Measurements from ENCODE around the gene PDE4D.
"Not testable (repeated sequence)": the region's sequence is repeated elsewhere in the genome, so short reads cannot be mapped to it uniquely, and the experiment has no call there.

Gene PDE4D

DNA sequence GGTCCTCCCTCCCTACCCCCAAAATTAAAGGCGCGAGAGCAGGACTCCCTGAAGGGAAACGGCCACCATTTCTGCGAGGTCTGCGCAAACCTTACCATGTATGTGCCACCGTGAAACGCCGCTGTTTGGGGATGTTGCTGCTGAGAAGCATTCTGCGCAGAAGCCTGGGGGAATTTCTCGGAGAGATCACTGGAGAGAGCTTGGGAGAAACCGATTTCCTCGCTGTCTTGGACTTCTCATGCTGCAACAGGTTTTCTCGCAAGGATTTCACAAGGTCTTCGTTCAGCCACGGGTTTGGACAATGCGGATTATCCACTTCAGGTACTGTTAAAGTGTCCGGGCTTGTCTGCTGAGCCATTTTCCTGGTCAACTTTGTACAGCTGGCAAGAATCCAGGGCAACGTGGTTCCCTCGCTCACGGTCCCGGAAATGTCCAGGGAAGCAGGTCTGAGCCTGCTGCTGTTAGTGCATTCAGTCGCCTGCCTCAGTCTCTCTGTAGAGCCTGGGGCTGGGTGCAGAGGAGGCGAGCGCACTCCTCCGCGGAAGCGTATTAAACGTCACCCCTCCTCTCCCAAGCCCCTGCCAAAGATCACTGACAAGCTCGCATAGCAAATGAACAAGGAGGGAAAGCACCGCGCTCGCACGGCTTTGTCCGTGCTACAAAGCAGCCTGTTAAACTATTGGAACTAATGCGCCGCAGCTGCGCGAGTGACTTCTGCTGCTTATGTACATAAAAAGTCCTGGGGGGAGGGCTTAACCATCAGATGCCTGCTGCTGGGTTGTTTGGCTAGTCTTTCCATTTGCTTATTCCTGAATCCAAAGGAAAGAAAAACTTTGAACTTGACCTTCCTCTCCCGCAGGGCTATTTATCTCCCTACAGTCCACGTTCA is 125.1 kb downstream of the PDE4D start:
- DNase-seq (ENCODE audit: low spot score) = no peak

DNA sequence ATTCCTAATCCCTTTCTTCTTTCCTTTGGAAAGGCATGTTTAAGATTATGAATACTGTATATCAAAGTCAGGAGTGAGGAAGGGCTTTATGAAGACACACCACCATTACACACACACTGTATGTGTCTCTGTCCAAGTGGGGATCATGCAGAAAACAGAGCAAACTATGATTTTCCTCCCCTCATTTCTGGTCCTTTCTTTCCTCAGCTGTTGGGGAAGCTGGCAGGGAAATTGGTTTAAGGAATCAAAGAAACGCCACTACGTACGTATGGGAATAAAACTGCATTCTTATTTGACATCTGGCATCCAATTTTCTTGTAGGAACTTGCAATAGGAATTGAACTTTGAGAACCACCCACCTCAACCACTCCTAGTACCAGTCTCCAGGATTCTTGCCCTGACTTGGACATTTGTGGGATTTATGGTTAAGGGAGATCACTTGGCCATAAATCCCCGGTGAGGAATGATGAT is 125.8 kb downstream of the PDE4D start:
- DNase-seq (ENCODE audit: low spot score) = no peak

DNA sequence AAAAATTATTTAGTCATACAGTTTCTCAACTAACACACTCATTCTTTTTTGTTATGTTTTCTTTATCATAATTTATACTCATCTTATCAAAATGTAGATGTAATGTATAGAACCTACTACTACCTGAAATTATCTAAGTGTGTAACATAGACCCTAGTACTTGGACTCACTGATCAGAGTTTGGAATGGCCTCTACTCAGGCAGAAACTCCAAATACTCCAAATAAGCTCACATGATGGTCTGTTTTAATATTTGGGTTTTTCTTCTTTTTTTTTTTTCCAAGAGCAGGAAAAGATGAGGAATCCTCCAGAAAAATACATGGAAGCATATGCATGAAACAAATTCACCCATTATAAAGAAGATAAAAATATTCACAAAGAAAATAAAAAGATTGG is 126.3 kb downstream of the PDE4D start:
- no peak for DNase-seq (ENCODE audit: low spot score)

DNA sequence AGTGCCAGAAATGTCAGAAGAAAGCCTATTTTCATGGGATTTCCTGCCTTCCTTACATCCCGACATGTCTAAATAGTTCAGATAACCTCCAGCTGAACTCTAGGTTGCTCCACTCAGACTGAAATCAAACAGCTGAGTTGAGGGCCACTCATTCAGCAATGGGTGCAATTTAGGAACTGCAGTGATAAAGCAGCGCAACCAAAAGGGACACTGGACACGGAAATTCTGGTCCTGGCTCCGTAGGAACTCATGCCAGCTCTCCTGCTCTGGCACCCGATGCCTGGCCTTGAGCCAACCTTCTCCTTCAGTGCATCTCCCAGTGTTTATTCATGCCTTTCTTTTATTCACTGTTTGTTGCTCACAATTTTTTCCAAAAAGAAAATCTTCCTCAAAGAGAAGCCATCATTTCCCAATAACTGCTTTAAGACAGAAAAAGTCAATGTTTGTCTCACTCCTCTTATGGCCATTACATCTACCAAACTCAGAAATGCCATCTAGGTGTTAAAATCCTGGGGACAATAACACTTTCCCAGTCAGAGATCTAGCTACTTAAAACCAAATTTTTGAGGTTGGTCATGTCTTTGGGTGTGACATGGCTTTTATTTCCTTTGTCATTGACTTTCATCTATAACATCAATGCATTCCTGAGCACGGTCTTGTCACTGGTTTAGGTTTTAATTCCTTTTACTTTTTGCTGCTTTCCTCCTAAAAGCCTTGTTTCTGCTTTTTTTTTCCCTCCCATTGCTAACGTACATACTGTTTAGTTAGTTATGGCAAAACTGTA is 126.9 kb downstream of the PDE4D start:
- DNase-seq (ENCODE audit: low spot score) = no peak

DNA sequence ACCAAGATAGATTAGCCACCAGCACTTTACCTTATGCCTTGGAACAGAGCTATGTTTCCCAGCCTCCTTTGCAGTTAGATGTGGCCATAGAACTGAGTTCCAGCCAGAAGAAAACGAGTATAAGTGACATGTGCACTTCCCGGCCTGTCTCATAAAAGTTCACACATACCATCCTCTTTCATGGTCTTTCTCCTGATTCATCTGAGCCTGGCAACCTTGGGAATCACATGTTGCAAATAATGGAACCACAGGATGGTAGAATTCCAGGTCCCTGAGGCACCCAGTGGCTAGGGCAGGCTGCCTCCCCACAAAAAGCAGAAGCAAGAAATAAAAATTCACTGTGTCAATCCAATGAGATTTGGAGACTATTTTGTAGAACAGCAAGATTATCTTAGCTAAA is 128.1 kb downstream of the PDE4D start:
- no peak for DNase-seq (ENCODE audit: low spot score)

DNA sequence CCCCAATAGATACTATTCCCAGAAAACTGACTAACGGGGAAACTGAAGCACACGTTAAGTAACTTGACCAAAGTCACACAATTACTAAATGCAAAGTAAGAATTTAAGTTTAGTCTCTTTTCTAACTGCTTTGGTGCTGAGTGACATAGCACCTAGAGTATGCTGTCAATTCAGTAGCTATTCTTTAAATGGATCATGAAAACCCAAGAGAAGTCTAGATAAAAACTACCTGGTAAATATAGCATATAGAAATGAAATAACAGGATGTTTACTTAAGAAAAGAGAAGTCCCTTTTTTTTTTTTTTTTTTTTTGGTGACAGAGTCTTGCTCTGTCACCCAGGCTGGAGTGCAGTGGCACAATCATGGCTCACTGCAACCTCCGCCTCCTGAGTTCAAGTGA is 129.2 kb downstream of the PDE4D start:
- no peak for DNase-seq (ENCODE audit: low spot score)

DNA sequence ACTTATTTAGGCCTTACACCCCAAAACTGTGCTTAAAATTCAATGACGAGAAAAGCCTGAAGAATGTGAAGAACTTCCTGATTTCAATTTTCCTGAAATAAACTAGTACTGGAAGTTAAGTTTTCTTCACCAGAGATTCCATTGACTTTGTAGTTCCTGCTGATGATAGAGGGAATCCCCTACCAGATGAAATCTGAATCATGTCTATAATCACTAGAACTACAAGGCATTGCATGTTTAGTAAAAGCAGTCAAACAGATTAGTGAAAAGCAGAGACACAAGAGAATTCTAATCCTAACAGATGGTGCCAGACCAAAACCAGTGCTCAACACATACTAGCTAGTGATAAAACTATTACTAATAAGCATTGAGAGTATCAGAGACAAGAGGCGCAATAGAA is 130.0 kb downstream of the PDE4D start:
- DNase-seq (ENCODE audit: low spot score) = no peak

DNA sequence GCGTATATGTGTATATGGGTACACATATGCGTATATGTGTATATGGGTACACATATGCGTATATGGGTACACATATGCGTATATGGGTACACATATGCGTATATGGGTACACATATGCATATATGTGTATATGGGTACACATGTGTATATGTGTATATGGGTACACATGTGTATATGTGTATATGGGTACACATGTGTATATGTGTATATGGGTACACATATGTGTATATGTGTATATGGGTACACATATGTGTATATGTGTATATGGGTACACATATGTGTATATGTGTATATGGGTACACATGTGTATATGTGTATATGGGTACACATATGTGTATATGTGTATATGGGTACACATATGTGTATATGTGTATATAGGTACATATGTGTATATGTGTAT is 131.3 kb downstream of the PDE4D start:
- DNase-seq (ENCODE audit: low spot score) = not testable (repeated sequence)

DNA sequence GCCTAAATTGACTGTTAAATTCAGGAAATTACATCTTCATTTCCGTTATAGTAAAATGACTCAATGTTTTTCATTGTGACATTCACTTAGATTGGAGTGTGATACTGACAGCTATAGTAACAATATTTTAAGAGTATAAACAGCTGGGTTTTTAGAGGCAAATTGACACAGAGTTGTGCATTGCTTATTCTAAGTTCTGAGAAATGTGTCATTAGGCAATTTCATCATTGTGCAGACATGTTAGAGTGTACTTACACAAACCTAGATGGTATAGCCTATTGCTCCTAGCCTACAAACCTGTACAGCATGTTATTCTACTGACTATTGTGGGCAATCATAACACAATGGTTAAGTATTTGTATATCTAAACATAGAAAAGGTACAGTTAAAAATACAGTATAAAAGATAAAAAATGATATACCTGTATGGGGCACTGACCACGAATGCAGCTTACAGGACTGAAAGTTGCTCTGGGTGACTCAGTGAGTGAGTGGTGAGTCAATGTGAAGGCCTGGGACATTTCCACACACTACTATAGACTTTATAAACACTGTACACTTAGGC is 132.7 kb downstream of the PDE4D start:
- DNase-seq (ENCODE audit: low spot score) = no peak

DNA sequence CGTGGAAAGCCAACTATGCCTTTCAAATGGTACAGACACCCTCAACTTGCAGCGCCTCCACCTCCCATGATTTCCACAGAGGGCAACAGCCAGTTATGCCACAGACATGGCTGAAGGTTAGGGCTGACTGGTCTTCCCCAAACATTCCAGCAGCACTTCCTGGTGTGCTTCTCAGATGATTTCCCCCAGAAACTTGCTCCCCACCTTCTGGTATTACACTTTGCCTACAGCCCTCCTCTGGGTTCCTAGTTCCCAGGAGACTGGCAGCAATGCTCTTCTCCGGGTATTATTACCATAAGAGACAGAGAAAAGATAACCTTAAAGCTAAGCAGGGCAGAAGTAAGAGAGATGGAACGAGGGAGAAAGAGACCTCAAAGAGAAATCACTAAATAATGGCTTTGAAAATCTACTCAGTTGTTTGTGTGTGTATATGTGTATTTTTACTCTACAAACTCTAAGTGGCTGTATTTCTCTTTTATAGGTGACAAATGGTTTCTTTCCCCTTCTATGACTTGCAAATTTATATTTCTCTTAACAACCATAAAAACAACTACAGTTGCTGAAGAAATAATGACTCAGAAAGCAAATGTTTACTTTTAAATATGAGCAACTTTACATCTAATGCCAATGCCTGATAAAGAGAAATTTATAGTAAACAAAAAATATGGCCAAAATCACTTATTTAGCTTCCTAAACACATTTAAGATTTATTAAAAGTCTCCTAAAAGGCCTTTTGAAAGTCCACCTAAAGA is 133.8 kb downstream of the PDE4D start:
- DNase-seq (ENCODE audit: low spot score) = no peak

DNA sequence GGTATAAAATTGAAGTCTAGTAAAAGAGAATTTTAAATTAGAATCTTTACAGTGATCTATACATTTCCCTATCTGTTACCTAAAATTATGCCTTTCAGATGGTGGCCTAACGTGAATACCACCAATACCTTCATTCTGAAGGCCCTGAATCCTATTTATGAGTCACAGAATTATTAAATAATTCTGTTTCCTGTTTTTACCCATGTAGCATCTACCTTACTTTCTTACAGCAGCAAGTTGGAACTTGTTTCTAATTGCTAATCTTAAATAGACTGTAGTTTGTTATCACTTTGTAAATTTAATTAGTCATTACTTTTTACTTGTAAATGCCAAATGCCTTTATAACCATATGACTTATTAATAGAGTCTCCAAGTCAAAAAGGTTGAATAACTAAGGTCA is 135.0 kb downstream of the PDE4D start:
- DNase-seq (ENCODE audit: low spot score) = no peak

DNA sequence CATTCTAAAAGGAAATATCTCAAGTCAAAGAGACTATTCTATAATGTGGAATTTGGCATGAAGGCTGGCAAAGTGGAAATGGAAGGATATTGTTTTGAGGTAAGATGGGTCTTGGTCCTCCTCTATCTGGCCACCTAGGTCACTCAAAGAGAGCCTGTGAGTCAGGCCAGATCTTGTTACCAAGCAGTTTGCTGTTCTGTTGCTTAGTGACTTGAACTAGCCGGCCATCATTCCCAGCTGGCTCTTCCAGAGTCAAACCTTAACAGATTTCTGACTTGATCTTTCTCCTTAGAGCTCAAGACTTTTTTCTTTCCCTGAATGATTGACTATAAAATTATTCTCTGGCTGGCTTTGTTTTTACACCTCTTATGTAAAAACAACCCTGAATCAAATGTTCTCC is 136.1 kb downstream of the PDE4D start:
- DNase-seq (ENCODE audit: low spot score) = no peak

DNA sequence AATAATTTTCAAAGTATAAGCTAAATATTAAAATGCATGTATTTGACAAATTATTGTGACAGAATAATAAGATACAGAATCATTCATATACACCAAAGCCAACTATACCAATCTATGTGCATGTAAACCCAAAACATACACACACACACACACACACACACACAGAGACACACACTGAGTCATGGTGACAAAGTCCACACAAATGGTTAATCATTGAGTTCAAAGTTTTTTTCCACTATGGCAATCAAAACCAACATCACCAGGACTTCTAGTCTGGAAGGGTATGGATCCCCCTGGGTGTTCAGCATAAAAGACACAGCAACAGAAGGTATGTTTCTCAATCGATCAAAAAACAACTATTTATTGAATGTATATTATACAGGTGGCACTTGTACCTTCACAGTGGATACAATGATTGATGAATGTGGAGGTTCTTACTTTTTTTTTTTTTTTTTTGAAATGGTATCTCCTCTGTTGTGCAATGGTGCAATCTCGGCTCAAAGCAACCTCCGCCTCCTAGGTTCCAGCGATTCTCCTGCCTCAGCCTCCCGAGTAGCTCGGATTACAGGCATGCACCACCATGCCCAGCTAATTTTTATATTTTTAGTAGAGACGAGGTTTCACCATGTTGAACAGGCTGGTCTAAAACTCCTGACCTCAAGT is 137.0 kb downstream of the PDE4D start:
- no peak for DNase-seq (ENCODE audit: low spot score)

DNA sequence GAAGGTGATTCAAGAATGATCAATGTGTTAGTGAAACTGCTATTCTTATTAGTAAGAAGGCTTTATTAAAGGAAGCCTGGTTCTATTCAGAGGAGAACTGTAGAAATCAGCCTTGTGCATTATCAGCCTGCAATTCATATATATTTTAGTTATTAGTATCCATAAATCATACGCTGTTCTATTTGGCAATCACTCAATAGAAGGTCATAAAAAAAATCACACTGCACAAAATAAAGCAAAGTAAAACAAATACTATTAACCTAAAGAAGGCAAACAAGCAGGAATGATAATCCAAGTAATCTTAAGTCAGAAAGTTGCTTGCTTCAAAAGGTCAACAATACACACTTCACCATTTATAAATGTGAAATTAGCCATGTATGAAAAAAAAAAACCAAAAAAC is 138.1 kb downstream of the PDE4D start:
- no peak for DNase-seq (ENCODE audit: low spot score)

DNA sequence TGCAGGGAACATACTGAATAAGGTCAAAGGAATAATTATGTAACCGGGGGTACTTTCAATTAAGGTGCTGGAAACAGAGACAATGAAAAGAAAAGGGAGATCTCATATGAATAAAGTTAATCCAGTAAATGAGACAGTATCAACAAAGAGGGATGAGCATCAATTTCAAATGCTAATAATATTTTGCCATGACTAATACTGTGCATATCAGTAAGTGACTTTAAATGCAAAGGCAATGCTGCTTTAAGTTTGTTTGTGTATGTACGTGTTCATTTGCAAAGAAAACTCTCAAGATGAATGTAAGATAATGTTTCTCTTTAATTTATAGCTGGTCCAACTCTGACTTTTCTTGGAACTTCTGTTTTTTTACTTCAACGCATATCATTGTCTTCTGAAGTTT is 139.9 kb downstream of the PDE4D start:
- DNase-seq (ENCODE audit: low spot score) = no peak

DNA sequence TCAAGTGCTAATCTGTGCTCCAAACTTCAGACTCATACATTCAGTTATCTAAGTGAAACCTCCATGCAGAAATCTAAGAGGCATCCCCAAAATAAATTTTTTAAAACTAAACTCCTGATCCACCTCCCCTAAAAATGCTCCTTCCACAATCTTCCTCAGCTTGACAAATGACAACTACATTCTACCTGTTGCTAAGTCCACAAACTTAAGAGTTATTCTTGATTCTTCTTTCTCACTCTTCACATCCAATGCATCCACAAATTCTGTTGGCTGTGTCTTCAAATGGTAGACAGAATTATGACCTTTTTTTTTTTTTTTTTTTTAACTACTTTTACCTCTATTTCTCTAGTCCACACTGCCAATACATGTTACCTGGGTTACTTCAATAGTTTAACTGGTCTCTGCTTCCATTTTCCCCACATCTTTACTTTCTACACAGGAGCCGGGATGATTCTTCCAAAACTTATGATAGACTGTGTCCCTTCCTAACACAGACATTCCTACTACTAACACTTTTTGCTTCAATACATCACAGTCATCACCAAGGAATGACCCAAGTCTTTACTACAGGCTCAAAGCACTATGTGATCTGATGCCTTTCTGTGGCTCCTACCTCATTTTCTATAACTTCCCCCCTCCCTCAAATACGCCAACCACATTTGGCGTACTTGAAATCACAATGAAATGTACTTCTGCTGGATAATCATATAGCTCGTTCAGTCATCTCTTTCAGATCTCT is 143.6 kb downstream of the PDE4D start:
- no peak for DNase-seq (ENCODE audit: low spot score)

DNA sequence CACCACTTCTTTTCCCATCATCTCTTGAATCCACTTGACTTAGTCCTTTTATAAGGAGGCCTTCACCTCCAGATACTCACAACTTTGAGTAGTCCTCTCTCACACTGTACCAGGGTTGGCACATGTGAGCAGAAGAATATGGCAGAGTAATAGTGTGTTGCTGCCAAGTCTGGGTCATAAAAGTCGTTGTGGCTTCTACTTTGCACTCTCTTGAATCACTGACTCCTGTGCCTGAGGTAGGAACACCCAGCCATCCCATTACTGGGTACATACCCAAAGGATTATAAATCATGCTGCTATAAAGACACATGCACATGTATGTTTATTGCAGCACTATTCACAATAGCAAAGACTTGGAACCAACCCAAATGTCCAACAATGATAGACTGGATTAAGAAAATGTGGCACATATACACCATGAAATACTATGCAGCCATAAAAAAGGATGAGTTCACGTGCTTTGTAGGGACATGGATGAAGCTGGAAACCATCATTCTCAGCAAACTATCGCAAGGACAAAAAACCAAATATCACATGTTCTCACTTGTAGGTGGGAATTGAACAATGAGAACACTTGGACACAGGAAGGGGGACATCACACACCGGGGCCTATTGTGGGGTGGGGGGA is 145.4 kb downstream of the PDE4D start:
- not testable (repeated sequence) for DNase-seq (ENCODE audit: low spot score)

DNA sequence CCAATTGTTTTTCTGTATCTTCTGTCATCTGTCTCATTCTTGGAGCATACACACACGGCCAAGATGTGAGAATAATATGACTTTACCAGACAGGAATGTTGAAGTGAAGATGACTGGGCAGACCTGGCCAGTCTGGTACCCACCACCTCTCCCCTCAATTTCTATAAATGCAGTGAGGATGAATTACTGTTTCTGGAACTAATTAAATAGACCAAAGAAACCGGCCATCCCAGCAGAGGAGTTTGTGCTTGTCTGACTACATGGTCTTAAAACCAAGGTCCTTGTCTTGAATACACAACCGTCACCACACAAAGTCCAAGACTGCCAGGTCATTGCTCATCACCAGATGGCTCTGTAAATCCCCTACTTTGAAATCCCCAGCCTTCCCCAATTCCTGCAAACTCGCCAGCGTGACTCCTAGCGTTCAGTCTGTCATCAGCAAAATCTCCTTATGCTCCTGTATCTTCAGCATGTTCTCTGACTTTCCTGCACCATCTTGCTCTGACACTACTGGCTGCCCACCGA is 147.2 kb downstream of the PDE4D start:
- no peak for DNase-seq (ENCODE audit: low spot score)

DNA sequence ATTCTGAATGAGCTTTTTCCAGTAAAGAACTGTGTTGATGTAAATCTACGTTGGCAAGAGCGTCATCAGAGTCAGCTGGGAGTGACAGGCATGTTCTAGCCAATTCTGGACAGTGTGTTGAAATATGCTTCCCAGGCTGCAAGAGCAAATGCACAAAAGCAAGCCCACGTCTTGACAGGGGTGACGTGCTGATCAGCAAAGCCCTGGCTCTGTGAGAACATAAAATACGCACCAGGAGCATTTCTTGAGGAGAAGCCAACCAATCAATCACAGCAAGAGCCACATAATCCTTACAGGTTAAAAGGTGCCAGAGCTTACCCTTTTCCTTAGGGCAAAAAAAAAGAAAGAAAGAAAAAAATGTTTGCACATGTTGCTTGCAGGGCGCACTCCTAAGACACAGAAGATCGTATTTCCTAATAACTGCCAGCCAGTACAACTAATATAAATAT is 148.1 kb downstream of the PDE4D start:
- no peak for DNase-seq (ENCODE audit: low spot score)

DNA sequence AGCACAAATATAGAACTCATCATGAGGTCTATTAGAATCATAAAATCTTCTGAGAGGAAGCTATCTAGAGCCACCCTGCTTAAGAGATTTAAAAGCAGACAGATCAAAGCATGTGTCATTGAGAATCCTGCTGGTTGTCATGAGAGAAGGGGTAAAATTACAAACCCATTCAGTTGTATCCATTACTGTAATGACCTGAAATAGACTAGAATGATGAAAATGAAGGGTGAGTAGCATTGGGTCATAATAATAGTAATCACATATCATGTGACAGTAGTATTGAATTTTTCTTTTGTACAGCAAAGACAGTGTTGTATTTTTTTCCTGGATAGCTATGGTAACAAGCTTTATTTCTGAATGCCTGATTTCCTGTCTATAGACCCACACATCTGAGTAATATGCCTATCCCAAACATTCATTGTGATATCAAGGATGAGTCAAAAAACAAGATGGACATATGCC is 149.0 kb downstream of the PDE4D start:
- no peak for DNase-seq (ENCODE audit: low spot score)
